A673 (cell line): ENCODE results near the gene CRYGN.

Source experiments
- CTCF ChIP-seq: fragments of 300-800, 200-600 bp; sonication (generic); conservative IDR thresholded peaks from 2 replicates; pipeline ENCODE4 v1.5.1; 2017; ENCODE audit warnings: low read depth, mild to moderate bottlenecking, antibody characterized with exemption, low read length, moderate library complexity, mixed read lengths
- EZH2 ChIP-seq: fragments of 200-600 bp; sonication (generic); IDR thresholded peaks from 2 replicates; pipeline ENCODE4 v1.6.1; 2017; ENCODE audit warnings: borderline replicate concordance, low read depth, mild to moderate bottlenecking, mixed read lengths, antibody characterized with exemption, low read length; ENCODE audit not compliant: poor library complexity, severe bottlenecking

GRCh38 chr7:151456276-151456675 is 16.3 kb upstream of the CRYGN start:
- TF ChIP-seq CTCF (no peak), EZH2 (no peak)
